ENCODE results near the gene ZC3H15.

The ZC3H15 gene

DNA sequence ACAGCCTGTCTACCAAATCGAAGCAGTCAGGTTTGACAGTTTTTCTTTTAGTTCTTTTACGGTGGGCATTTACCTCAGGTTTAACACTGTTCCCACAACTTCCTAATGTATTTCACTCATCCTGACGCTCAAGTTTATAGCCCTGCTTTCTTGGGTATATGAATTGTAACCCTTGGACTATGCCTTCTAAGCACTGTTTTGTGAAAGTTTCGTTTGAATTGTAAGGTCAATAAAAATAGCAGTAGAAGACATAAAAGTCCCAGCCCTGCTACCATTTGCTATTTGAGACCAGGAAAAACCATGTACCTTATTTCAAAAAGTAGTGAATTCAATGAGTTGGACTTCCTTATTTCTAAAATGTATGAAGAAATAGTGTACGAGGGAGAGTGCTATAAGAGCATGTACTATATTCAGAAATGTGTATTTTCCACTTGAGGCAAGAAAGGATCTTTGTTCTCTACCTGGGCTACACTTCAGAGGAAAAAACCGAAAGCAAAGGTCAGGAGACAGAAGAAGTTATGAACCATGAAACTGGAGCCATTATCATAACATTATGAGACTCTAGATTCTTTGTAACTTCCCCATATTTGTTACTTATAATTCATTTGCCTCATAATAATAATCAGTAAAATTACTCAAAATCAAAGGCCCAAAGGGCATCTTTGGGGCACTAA lies 1.9 kb upstream of the ZC3H15 start:
- Histone ChIP-seq H3K36me3 (replicated peaks) (no peaks in the 10 kb centered on the region), H3K27ac (no peak overlapping the region), H3K4me3 (ENCODE audit: low read depth, low read length) (no peak overlapping the region), H3K27me3 (replicated peaks) (no peaks in the 10 kb centered on the region)
- in situ Hi-C loops (cut with HindIII; ENCODE audit: low pct_ligation_motif_present, low sequenced_read_pairs): no loop called here
- DNase-seq: no peak
- no peak for TF ChIP-seq CTCF (IDR thresholded peaks at IDR 0.05; ENCODE audit: low read depth, low read length, missing control alignments)

- Histone ChIP-seq H3K36me3 (replicated peaks) (no peaks in the 10 kb centered on the region), H3K27me3 (replicated peaks) (no peaks in the 10 kb centered on the region), H3K4me3 (ENCODE audit: low read depth, low read length) (peak overlapping the region; percentile 85), H3K27ac (peak overlapping the region; percentile 95)
- no peak for DNase-seq
- no peak for TF ChIP-seq CTCF (IDR thresholded peaks at IDR 0.05; ENCODE audit: low read depth, low read length, missing control alignments)
- in situ Hi-C loops (cut with HindIII; ENCODE audit: low pct_ligation_motif_present, low sequenced_read_pairs): no loop called here
Observed at GRCh38 chr2:186485576-186485870, 537 bp upstream of the ZC3H15 start.

- no peaks in the 10 kb centered on the region for H3K36me3 ChIP-seq (replicated peaks)
- in situ Hi-C loops (cut with HindIII; ENCODE audit: low pct_ligation_motif_present, low sequenced_read_pairs): no loop called here
- no peaks in the 10 kb centered on the region for H3K27me3 ChIP-seq (replicated peaks)
- H3K4me3 ChIP-seq (ENCODE audit: low read depth, low read length): peak overlapping the region; percentile 85
- DNase-seq: no peak
- peak overlapping the region; percentile 95 for H3K27ac ChIP-seq
- no peak for TF ChIP-seq CTCF (IDR thresholded peaks at IDR 0.05; ENCODE audit: low read depth, low read length, missing control alignments)
Observed at GRCh38 chr2:186486651-186487647, 889 bp downstream of the ZC3H15 start.

DNA sequence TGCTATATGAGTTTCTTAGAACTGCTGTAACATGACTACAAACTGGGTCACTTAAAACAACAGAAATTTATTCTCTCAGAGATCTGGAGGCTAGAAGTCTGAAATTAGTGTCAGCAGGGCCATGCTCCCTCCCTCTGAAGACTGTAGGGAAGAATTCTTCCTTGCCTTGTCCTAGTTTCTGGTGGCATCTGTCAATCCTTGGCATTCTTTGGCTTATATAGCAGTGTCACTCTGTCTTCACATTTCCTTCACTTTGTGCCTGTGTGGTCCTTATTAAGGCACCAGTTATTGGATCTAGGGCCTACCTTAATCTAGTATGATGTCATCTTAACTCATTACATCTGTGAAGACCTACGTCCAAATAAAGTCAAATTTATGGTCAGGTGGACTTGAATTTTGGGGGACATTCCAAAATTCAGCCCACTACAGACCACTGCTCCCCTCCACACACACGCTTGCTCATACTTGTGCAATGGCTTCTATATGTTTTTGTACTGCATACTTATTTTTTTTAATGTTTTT lies 7.6 kb downstream of the ZC3H15 start:
- in situ Hi-C loops (cut with HindIII; ENCODE audit: low pct_ligation_motif_present, low sequenced_read_pairs): no loop called here
- no peak for TF ChIP-seq CTCF (IDR thresholded peaks at IDR 0.05; ENCODE audit: low read depth, low read length, missing control alignments)
- no peaks in the 10 kb centered on the region for H3K27me3 ChIP-seq (replicated peaks)
- no peak for DNase-seq
- no peak overlapping the region for H3K4me3 ChIP-seq (ENCODE audit: low read depth, low read length)
- peaks cover 20% of the 10 kb centered on the region for H3K36me3 ChIP-seq (replicated peaks)
- H3K27ac ChIP-seq: no peak overlapping the region

GRCh38 chr2:186496401-186496800 lies 10.3 kb downstream of the ZC3H15 start:
- in situ Hi-C loops (cut with HindIII; ENCODE audit: low pct_ligation_motif_present, low sequenced_read_pairs): no loop called here
- no peak overlapping the region for H3K4me3 ChIP-seq (ENCODE audit: low read depth, low read length)
- peaks cover 20% of the 10 kb centered on the region for H3K36me3 ChIP-seq (replicated peaks)
- no peak overlapping the region for H3K27ac ChIP-seq
- no peak for DNase-seq
- no peaks in the 10 kb centered on the region for H3K27me3 ChIP-seq (replicated peaks)
- TF ChIP-seq CTCF (IDR thresholded peaks at IDR 0.05; ENCODE audit: low read depth, low read length, missing control alignments): no peak

Data from brain microvascular endothelial cell (primary cell).